Right lobe of liver (tissue), 6 donors: ENCODE data around the gene STK10. TPM values are rescaled to one million over a fixed set of nuclear protein-coding genes. Genes with fewer than 3 reads are reported as not detected.

Source experiments
- ATAC-seq, 4 donors: fragments of 200-7000 bp; cut with Tn5 transposase; one replicate each; pipeline ENCODE4 v1.9.1; 2020; ENCODE audit warnings: mild to moderate bottlenecking in 4 of 4, moderate library complexity in 4 of 4
- DNase-seq, 3 donors: peaks; one replicate each; pipeline ENCODE4 v3.0.0-alpha.2; 2020
- H3K27ac ChIP-seq, 3 donors: fragments of 200-600 bp; one replicate each; pipeline ENCODE4 v1.8.0; 2022
- H3K27me3 ChIP-seq, 2 donors: fragments of 200-600 bp; one replicate each; pipeline ENCODE4 v1.8.0; 2022
- H3K36me3 ChIP-seq, 4 donors: fragments of 200-600 bp; sonication (generic) in 1 of 4; one replicate each; pipeline versions ENCODE4 v1.5.1 to v1.8.0; 2017 to 2022; ENCODE audit warnings: control low read depth in 1 of 4
- H3K4me1 ChIP-seq, 4 donors: fragments of 200-600 bp; sonication (generic) in 1 of 4; one replicate each; pipeline versions ENCODE4 v1.5.1 to v1.8.0; 2017 to 2022; ENCODE audit warnings: control low read depth in 1 of 4
- H3K4me3 ChIP-seq, 3 donors: fragments of 200-600 bp; one replicate each; pipeline ENCODE4 v1.8.0; 2022
- H3K9me3 ChIP-seq, 4 donors: fragments of 200-600 bp; sonication (generic) in 1 of 4; one replicate each; pipeline versions ENCODE4 v1.5.1 to v1.8.0; 2017 to 2022; ENCODE audit warnings: control low read depth in 1 of 4
- POLR2A ChIP-seq: fragments of 450-650 bp; IDR thresholded peaks from one replicate; pipeline ENCODE4 v1.6.1; 2017; ENCODE audit warnings: antibody characterized with exemption, mild to moderate bottlenecking
- WGBS: methylation state at CpG from one replicate; pipeline ENCODE4 v1.1.6; 2018; ENCODE audit warnings: low coverage, low lambda C conversion rate; ENCODE audit not compliant: insufficient coverage; ENCODE audit errors: missing lambda C conversion rate; 5-methylcytosine and 5-hydroxymethylcytosine counted together
- intact Hi-C, 2 donors: fragments of 100-400 bp; cut with DNase I; formaldehyde crosslinking; loops; one replicate each; pipeline versions ENCODE4 v1.11.2 to v1.14.1; 2022
- total RNA-seq, 6 experiments: library from RNA; depleted of rRNA in 2 of 6; stranded (reverse); fragments of >200 nt in 2 of 6; fragmentation: NEBNext Ultra II Directional in 3 of 6; extraction: Animal tissue kit (Norgen Biotek cat#: 25700) in 3 of 6; gene quantifications; one replicate each; pipeline versions ENCODE4 v1.1.0 to v1.2.4, GENCODE V29; 2016 to 2023
- TF ChIP-seq, protein P1 (sequence below), 4 donors: fragments of 200-600 bp in 3 of 4; fragments of 450-650 bp in 1 of 4; IDR thresholded peaks; one replicate each; pipeline versions ENCODE4 v1.5.1 to v1.8.0; 2016 to 2022; ENCODE audit warnings: antibody characterized with exemption in 4 of 4, mild to moderate bottlenecking in 2 of 4
- donor health status: DM: no; HTN: yes; CAD: no.
- donor health status: DM: no; HTN: no; CAD: no.
- donor health status: DM: no; HTN: no; CAD: no.
- donor health status: DM: no; HTN: yes; CAD: no.
- donor health status: DM: no; HTN: yes; CAD: no.

The STK10 gene
- total RNA-seq, 6 experiments from 2014 or later: 6.9 to 27.4 (median 9.0) TPM

GRCh38 chr5:172133359-172134029 lies 54.5 kb downstream of the STK10 start:
- 75% methylated on average over 7 of the region's 10 CpGs for WGBS
- DNase-seq (peak in 1 of 3 donors; percentile 57), ATAC-seq (peak; percentile 65 to 78 (median 73))
- Histone ChIP-seq H3K27ac (peak overlapping the region in 2 of 3 donors; percentile 12 to 37), H3K27me3 (no peaks in the 10 kb centered on the region), H3K36me3 (no peaks in the 10 kb centered on the region), H3K9me3 (no peaks in the 10 kb centered on the region), H3K4me3 (no peak overlapping the region), H3K4me1 (no peaks in the 10 kb centered on the region)
- intact Hi-C loops: no loop called here
- TF ChIP-seq POLR2A: no peak
- TF ChIP-seq, protein P1, sequence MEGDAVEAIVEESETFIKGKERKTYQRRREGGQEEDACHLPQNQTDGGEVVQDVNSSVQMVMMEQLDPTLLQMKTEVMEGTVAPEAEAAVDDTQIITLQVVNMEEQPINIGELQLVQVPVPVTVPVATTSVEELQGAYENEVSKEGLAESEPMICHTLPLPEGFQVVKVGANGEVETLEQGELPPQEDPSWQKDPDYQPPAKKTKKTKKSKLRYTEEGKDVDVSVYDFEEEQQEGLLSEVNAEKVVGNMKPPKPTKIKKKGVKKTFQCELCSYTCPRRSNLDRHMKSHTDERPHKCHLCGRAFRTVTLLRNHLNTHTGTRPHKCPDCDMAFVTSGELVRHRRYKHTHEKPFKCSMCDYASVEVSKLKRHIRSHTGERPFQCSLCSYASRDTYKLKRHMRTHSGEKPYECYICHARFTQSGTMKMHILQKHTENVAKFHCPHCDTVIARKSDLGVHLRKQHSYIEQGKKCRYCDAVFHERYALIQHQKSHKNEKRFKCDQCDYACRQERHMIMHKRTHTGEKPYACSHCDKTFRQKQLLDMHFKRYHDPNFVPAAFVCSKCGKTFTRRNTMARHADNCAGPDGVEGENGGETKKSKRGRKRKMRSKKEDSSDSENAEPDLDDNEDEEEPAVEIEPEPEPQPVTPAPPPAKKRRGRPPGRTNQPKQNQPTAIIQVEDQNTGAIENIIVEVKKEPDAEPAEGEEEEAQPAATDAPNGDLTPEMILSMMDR (IDR thresholded peaks at IDR 0.05): no peak

DNA sequence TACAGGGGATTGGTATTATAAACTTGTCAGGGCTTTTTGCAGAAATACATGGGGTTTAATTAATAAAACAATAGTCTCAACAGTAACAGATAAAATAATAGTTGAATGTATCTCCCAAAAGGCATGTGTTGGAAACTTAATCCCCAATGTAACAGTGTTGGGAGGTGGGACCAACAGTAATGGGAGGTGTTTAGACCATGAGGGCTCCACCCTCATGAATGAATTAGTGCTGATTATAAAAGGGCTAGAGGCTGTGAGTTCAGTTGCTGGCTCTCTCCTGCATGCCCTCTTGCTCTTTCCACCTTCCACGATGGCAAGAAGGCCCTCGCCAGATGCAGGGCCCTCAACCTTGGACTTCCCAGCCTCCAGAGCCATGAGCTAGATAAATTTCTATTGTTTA lies 56.3 kb downstream of the STK10 start:
- no peaks in the 10 kb centered on the region for H3K4me1 ChIP-seq
- peak overlapping the region in 2 of 3 donors; percentile 29 for H3K27ac ChIP-seq
- no peak for TF ChIP-seq POLR2A
- TF ChIP-seq, protein P1 (IDR thresholded peaks at IDR 0.05): no peak
- H3K36me3 ChIP-seq: no peaks in the 10 kb centered on the region
- no peak for ATAC-seq
- no peaks in the 10 kb centered on the region for H3K9me3 ChIP-seq
- intact Hi-C loops: no loop called here
- H3K27me3 ChIP-seq: no peaks in the 10 kb centered on the region
- no peak overlapping the region for H3K4me3 ChIP-seq
- WGBS: 71% methylated on average over 2 of the region's 2 CpGs
- no peak for DNase-seq

- intact Hi-C loops: no loop called here
Measured at GRCh38 chr5:172129256-172129910, 58.6 kb downstream of the STK10 start.

GRCh38 chr5:172127581-172127980 lies 60.4 kb downstream of the STK10 start:
- TF ChIP-seq, protein P1 (IDR thresholded peaks at IDR 0.05): no peak
- no peak for TF ChIP-seq POLR2A
- Histone ChIP-seq H3K4me3 (no peak overlapping the region), H3K27me3 (no peaks in the 10 kb centered on the region), H3K9me3 (no peaks in the 10 kb centered on the region), H3K36me3 (no peaks in the 10 kb centered on the region), H3K4me1 (no peaks in the 10 kb centered on the region), H3K27ac (no peak overlapping the region)
- 93% methylated on average over 5 of the region's 5 CpGs for WGBS
- intact Hi-C loops: no loop called here
- ATAC-seq: no peak
- DNase-seq: no peak

More at GRCh38 chr5:172129256-172129910, 58.6 kb downstream of the STK10 start:
- no peaks in the 10 kb centered on the region for H3K27me3 ChIP-seq
- peak; percentile 46 to 74 (median 53) for ATAC-seq
- no peaks in the 10 kb centered on the region for H3K36me3 ChIP-seq
- 75% methylated on average over 4 of the region's 10 CpGs for WGBS
- no peak overlapping the region for H3K4me3 ChIP-seq
- H3K27ac ChIP-seq: peak overlapping the region in 2 of 3 donors; percentile 29 to 47
- no peak for DNase-seq
- no peaks in the 10 kb centered on the region for H3K9me3 ChIP-seq
- H3K4me1 ChIP-seq: no peaks in the 10 kb centered on the region
- no peak for TF ChIP-seq POLR2A
- TF ChIP-seq, protein P1 (IDR thresholded peaks at IDR 0.05): no peak
